HepG2 (cell line): Measurements from ENCODE around the gene STKLD1. TPM values are rescaled to one million over a fixed set of nuclear protein-coding genes. Genes with fewer than 3 reads are reported as not detected.

Source experiments
- ATM ChIP-seq: fragments of 450-650 bp; IDR thresholded peaks from 2 replicates; pipeline ENCODE4 v1.7.1; 2017; ENCODE audit warnings: mild to moderate bottlenecking, borderline replicate concordance
- EEA1 ChIP-seq: sonication (generic); formaldehyde crosslinking; IDR thresholded peaks from 2 replicates; pipeline ENCODE4 v1.5.1; 2020; ENCODE audit warnings: mild to moderate bottlenecking, missing genetic modification reagents, borderline replicate concordance
- ELK4 ChIP-seq: sonication (generic); formaldehyde crosslinking; IDR thresholded peaks from 2 replicates; pipeline ENCODE4 v1.9.0; 2021; ENCODE audit warnings: missing genetic modification reagents, borderline replicate concordance
- HBP1 ChIP-seq: IDR thresholded peaks from 2 replicates; pipeline ENCODE4 v1.6.1; 2016; ENCODE audit warnings: low read depth, control low read depth
- JUND ChIP-seq: sonication (generic); formaldehyde crosslinking; IDR thresholded peaks from 2 replicates; pipeline ENCODE4 v1.8.0; 2022; ENCODE audit warnings: mild to moderate bottlenecking, missing genetic modification reagents
- MXD1 ChIP-seq: sonication (generic); formaldehyde crosslinking; IDR thresholded peaks from 2 replicates; pipeline ENCODE4 v1.4.0; 2020; ENCODE audit warnings: mild to moderate bottlenecking, missing genetic modification reagents
- NAIF1 ChIP-seq: sonication (generic); formaldehyde crosslinking; IDR thresholded peaks from 2 replicates; pipeline ENCODE4 v1.5.0; 2020; ENCODE audit warnings: mild to moderate bottlenecking, missing genetic modification reagents, borderline replicate concordance
- PAXIP1 ChIP-seq: sonication (generic); formaldehyde crosslinking; conservative IDR thresholded peaks from 2 replicates; pipeline ENCODE4 v1.4.0; 2020; ENCODE audit warnings: mild to moderate bottlenecking, missing genetic modification reagents, moderate library complexity
- PHF20 ChIP-seq: sonication (generic); formaldehyde crosslinking; IDR thresholded peaks from 2 replicates; pipeline ENCODE4 v1.5.0; 2020; ENCODE audit warnings: mild to moderate bottlenecking, missing genetic modification reagents
- THAP11 ChIP-seq: IDR thresholded peaks from 2 replicates; pipeline ENCODE4 v1.6.1; 2016; ENCODE audit warnings: missing biosample characterization, missing genetic modification reagents
- ZNF260 ChIP-seq: sonication (generic); formaldehyde crosslinking; IDR thresholded peaks from 2 replicates; pipeline ENCODE4 v1.4.0; 2020; ENCODE audit warnings: missing genetic modification reagents, low read depth, mild to moderate bottlenecking, borderline replicate concordance
- ZNF329 ChIP-seq: sonication (generic); formaldehyde crosslinking; IDR thresholded peaks from 2 replicates; pipeline ENCODE4 v1.9.0; 2021; ENCODE audit warnings: low read depth, mild to moderate bottlenecking, missing genetic modification reagents
- ZNF441 ChIP-seq: sonication (generic); formaldehyde crosslinking; IDR thresholded peaks from 2 replicates; pipeline ENCODE4 v1.7.0; 2021; ENCODE audit warnings: missing genetic modification reagents, borderline replicate concordance
- ZNF569 ChIP-seq: sonication (generic); formaldehyde crosslinking; IDR thresholded peaks from 2 replicates; pipeline ENCODE4 v1.5.0; 2020; ENCODE audit warnings: mild to moderate bottlenecking, missing genetic modification reagents, moderate library complexity, borderline replicate concordance
- ZNF616 ChIP-seq: sonication (generic); formaldehyde crosslinking; IDR thresholded peaks from 2 replicates; pipeline ENCODE4 v1.5.0; 2020; ENCODE audit warnings: low read depth, mild to moderate bottlenecking, missing genetic modification reagents
- ZSCAN25 ChIP-seq: sonication (generic); formaldehyde crosslinking; IDR thresholded peaks from 2 replicates; pipeline ENCODE4 v1.8.0; 2022; ENCODE audit warnings: mild to moderate bottlenecking, missing genetic modification reagents
- polyA plus RNA-seq, 8 experiments: library from polyadenylated mRNA; depleted of rRNA in 3 of 8; stranded (reverse) in 7 of 8; unstranded in 1 of 8; fragments of >200 nt; fragmentation: Illumina TruSeq in 4 of 8; extraction: Trizol in 4 of 8; gene quantifications; 2 replicates each; pipeline versions ENCODE4 v1.2.1 to v1.2.3, GENCODE V29; 2011 to 2016; ENCODE audit warnings: low read depth in 4 of 8, missing spikeins in 1 of 8, mixed read lengths in 1 of 8; ENCODE audit not compliant: insufficient read depth in 1 of 8
- total RNA-seq, 5 experiments: library from RNA; depleted of rRNA; stranded (reverse); fragments of >200 nt; fragmentation: Illumina TruSeq; extraction: Trizol; gene quantifications; 2 replicates each; pipeline ENCODE4 v1.2.3, GENCODE V29; 2016; ENCODE audit warnings: low read depth in 1 of 5

Gene STKLD1
- total and polyA plus RNA-seq, 2 of the 13 experiments (the other 11 are each of a cell fraction or from before 2014, with no cell fraction given) = 1.5 to 2.2 TPM

- TF ChIP-seq MXD1 (peak; percentile 84), ZNF616 (CRISPR knock-in tag) (no peak), THAP11 (CRISPR knock-in tag) (peak; percentile 95), ZNF260 (CRISPR knock-in tag) (0 out of 2 replicates have a peak, but pooled peaks have one; percentile 76), NAIF1 (CRISPR knock-in tag) (0 out of 2 replicates have a peak, but pooled peaks have one; percentile 63), PAXIP1 (CRISPR knock-in tag) (peak; percentile 59), ATM (no peak), PHF20 (peak; percentile 98), HBP1 (peak; percentile 84), JUND (CRISPR knock-in tag) (0 out of 2 replicates have a peak, but pooled peaks have one; percentile 34), ZSCAN25 (CRISPR knock-in tag) (peak; percentile 85), ELK4 (CRISPR knock-in tag) (no peak), ZNF569 (CRISPR knock-in tag) (no peak), ZNF441 (CRISPR knock-in tag) (no peak), ZNF329 (CRISPR knock-in tag) (0 out of 2 replicates have a peak, but pooled peaks have one; percentile 53), EEA1 (CRISPR knock-in tag) (no peak)
Observed at GRCh38 chr9:133417541-133418461, 41.6 kb downstream of the STKLD1 start, which contains the start of gene REXO4 (continued).
